GM18498 (cell line): ENCODE measurements around the gene ADGRD1.
"Not testable (repeated sequence)": the region's sequence is repeated elsewhere in the genome, so short reads cannot be mapped to it uniquely, and the experiment has no call there.

ENCODE experiments used
- ATAC-seq: cut with Tn5 transposase; IDR thresholded peaks from one replicate; pipeline ENCODE4 v1.9.1; 2021; ENCODE audit warnings: mild to moderate bottlenecking, moderate library complexity; ENCODE audit not compliant: unreplicated experiment

The ADGRD1 gene

DNA sequence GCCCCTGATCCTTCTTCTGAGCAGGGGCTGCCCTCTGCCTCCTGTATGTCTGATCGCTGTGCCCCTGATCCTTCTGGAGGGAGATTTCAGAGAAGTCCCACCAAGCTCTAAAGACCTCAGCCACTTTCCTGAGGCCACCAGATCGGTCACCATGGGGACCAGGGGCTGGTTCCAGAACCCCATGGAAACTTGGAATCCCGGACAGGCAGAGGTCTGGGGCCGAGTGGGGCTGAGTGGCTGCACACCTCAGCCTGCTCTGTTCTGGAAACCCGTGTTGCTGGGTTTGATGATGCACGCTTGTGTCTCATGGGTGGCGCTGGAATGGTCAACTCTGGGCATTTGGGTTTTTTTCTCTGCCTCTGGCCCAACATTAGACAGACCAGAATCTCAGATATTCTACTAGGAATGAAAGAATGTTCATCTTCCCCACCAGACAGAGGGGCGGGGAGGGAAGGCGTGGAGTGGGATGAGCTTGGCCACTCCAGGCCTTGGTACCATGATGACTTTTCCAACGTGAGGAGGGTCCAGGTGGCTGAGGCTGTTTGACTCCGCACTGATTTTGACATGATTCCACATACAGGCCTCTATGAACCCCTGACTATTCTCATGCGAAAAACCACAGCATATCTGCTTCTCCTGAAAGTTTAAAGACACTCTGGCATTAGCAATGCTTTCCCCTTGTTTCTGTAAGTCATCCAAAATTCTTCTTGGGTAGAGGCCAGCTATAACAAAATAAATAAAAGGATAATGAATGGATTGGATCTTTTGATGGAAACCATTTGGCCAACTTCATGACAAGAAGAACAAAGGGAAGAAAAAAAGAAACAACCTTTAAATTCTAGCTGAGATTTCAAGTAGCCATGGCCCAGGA, 114.5 kb downstream of the ADGRD1 start:
- no peak for ATAC-seq

DNA sequence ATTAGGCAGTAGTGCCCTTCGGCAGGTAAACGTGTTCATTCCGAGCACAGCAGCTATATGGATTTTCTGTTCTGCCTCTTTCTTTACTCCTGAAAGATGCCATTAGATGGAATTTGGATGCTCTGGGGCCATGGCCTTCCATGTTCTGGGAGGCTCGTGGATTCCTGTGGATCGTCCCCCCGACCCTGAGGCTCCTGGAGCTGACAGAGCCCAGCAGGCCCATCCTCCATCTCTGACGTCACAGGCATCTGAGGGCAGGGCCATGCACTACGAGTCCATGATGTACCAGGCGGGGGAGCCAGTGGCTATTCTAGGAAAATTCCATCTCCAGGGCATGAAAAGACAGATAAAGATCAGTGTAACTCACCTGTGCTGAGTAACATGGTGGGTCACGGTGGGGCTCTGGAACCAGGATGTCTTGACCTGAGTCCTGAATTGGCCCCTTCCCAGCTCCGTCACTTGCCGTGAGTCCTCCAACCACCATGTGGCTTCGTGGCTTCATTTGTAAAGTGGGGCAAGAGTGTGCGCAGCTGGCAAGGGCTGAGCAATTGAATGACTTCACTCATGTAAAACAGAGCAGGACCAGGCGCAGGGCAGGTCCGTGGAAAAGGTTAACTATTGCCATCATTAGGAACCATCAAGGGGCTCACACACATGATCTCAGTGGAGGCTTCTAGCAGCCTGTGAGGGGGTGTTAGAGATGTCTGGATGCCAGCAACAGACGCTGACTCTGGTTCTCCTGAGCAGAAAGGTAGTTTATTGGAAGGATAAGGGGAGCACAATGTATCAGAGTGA, 115.4 kb downstream of the ADGRD1 start:
- ATAC-seq: not testable (repeated sequence)

- not testable (repeated sequence) for ATAC-seq
These were observed 116.4 kb downstream of the ADGRD1 start for GRCh38 chr12:131070136-131070535.

- not testable (repeated sequence) for ATAC-seq
These were observed 117.0 kb downstream of the ADGRD1 start for GRCh38 chr12:131070668-131071067.

GRCh38 chr12:131071234-131071820, 117.6 kb downstream of the ADGRD1 start:
- not testable (repeated sequence) for ATAC-seq

- not testable (repeated sequence) for ATAC-seq
These were observed 118.2 kb downstream of the ADGRD1 start for GRCh38 chr12:131071950-131072349.

DNA sequence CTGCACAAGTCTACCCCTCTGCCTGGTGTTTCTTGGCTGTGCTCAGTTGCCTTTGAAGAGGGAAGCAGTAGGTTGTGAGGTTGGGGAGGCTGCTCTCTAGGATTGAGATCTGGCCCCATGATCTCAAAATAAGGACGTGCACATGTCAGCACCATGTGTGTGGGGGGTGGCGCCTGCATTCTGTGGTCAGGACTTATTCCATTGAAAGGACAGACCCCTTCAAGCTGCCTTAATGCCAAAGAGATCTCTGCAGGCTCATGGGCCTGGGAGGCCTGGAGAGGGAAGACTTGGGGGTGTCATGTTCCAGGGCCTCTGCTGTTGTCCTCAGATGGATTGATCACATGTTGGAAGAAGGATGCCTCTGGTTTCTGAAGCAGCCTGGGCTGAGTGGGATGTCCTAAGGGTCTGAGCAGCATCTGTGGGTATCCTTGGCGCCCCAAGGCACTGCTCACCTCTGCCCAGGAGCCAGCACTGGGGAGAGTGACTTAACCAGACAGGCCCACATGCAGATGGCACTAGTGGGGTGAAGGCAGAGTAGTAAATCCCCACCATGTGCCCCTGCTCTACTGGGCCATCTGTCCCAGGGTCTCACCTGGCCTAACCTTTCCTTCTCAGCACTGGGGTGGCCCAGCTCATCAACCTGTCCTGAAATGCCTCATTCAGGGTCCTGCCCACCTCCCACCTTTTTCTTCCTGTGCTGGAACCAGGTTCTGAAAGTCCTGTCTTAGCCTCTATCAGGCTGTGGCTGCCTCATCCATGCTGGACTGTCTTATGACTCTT, 118.9 kb downstream of the ADGRD1 start:
- no peak for ATAC-seq

- no peak for ATAC-seq
These were observed 120.7 kb downstream of the ADGRD1 start for GRCh38 chr12:131074221-131075083.

DNA sequence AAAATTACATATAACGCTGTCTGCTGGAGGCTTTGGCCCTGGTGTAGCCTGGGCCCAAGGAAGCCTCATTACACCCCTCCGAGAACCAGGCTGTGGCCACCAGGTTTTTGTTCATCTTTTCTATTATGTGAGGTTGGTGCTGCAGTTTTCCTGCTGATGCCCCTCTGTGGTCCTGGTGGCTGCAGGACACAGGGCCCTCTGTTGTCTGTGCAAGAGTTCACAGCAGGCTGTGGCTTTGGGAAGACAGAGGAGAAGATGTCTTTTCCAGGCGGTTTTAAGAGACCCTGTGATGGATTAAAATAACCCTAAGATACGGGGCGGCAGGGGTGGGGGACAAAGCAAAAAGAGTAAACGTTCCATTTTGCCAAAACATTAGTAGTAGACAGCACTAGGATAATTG, 121.5 kb downstream of the ADGRD1 start:
- ATAC-seq: no peak

DNA sequence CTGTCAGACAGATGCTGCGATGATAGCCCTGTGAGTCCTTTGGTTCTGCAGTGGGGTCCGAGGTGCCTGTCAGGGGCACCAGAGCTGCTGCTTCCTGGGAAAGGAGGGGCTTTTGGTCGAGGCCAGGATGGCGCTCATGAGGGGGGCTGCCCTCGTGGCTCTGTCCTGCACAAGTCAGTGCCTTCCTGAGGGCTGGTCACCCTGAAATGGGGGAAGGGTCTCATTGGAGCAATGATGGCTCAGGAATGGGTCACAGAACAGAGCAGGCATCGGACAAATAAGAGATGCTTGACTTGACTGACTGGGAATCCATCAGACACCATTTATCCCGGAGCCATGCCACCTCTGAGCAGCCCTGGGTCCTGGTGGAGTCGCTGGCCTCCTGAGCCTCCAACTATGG, 121.9 kb downstream of the ADGRD1 start:
- no peak for ATAC-seq

GRCh38 chr12:131076296-131076695, 122.6 kb downstream of the ADGRD1 start:
- ATAC-seq: no peak

DNA sequence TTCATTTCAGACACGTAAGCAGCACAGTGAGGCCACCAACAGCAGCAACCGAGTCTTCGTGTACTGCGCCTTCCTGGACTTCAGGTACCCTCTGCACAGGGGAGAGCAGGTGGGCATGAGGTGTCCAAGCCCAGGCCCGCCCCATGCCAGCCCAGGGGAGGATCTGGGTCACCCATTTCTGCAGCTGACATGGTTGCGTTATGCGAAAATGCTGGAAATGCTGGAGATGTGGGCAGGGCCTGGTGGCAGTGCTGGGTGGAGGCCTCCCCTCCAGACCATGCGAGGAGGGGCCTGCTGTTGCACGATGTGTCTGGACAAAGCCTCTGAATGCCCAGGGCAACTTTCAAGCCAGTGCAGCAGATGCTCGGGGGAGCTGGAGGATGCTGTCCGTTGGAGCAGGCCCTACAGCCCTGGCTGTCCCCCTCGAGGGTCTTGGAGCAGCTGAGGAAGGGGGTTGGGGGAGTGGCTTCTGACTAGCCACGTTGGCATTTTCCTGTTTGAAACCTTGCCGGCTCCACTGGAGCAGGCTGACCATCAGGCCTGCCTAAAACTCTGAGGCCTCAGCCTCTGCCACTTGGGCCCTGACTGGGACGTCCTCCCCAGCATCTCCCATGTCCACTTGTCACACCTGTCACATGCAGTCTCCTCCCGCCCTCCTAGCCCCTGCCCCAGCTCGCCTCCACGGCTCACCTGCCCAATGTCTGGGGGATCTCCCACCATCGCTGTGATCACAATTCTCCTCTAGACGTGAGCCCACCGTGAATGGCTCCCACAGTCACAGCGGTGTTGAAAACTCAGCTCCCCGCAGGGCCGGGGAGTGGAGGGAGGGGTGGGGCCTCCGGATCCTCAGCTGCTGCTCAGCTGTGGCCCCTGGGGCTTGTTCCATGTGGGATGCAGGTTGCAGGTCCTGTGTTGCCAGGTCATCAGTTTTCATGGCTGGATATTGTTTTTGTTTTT, 123.4 kb downstream of the ADGRD1 start:
- no peak for ATAC-seq

DNA sequence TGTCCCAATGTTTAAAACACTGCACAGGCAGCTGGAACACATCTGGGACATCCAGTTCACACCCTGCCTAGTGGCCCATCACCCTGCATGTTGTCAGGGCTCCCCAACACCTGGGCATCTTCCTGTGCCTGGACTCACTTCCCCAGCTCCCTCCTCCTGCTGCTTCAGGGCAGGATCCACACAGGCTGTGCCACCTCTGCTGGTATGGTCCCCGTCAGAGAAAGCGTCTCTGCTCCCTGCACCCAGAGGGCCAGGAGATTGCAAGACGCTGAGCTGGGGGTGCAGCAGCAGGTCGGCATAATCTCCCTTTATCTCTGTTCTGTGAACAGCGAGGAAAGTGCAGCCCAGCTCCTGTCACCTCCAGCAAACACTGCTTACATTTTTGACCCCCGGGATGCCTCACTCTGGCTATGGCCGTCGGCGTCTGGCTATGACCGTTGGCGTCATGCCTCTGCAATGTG, 124.3 kb downstream of the ADGRD1 start:
- no peak for ATAC-seq

DNA sequence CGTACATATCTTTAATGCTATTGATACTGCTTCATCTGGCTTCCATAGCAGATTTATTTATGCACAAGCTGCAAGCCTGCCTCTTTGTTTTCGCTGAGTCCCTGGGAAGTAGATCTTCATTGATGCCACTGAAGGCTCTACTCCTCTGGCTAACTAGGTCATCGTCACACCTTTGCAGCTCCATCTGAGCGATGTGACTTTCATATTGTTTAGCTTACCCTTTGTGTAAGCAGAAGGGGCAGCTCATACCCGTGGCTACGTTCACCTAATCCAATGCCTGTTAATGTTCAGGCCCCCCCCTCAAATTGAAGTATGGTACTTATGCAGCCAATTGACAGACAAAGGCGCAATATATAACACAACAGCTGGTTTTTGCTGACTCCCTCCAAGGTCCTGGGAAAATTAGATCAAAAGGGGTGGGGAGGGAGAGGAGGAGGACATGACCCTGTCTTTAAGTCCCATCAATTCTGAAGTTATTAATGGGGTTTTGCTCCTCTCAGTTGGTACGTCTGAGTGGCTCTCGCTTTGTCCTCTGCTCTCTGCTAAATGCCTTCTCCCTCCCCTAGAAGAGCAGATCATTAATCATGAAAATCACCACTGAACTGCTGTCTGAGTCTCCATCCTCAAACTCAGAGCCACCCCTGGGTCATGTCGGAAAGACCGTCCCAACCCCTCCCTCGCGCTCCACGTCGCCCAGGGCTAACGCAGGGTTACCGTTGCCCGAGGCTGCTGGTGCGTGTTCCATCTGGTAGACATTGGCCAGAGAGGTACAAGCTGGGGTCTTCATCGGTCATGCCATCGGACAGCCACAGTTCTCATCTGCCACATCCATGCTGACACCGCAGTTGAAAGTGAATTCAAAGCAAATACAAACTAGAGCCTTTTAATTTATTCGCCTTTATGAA, 128.8 kb downstream of the ADGRD1 start:
- ATAC-seq: no peak

DNA sequence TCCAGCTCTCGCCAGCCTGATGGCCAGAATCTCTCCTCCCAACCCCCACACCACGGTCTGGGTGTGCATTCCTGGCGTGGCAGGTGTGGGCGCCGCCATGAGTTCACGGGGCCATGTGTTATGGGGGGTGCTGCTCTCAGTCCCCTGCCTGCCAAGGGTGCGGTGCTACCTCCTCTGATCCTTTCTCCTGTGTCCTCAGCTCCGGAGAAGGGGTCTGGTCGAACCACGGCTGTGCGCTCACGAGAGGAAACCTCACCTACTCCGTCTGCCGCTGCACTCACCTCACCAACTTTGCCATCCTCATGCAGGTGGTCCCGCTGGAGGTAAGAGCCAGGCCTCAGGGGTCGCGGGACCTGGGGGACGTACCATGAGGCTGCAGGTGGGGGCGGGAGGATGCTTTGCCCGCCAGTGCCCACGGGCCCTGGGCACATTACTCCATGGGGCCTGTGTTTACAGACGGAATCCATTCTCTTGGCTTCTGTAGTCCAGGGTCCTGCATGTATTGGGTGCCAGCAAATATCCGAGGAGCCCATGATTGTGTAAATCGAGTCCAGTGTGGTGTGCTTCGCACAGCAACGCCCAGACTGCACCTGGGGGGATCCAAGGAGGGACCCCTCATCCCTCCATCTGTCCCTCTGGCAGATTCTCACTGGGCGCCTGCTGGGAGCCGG, 130.8 kb downstream of the ADGRD1 start:
- ATAC-seq: no peak

DNA sequence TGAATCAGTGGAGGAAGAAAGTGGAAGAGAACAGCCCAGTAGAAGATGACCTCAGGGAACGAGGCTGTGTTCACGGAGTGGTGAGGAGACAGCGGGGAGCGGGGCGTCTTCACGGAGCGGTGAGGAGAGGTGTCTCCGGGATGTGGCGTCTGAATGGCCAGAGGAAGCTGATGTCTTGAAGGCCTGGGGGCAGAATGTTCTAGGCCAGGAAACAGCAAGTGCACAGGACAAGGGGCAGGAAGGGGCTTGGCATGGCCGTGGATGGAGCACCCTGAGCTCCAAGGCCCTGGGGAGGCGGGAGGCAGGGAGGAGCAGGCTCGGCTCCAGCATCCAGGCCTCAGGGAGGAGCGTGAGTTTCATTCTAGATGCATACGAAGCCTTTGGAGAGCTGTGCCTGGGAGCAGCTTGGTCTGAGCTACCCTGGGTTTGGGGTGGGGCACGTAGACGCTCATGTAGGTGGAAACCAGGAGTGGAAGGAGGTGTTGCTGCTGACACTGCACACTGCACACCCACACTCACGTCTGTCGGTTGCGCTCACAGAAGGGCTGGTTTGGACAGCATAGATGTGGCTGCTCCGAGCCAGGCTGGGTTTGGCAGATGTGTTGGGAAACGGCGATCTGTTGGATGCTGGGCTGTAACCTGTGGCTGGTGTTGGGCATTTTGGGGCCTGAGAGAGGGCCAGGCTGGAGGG, 131.6 kb downstream of the ADGRD1 start:
- no peak for ATAC-seq
